Effector memory CD4-positive, alpha-beta T cell (primary cell): ENCODE data around the gene LSM14A.

Experiments used
- DNase-seq, 3 donors: peaks; one replicate each; pipeline ENCODE4 v3.0.0-alpha.2; 2020
- H3K27ac ChIP-seq: 2 replicates; pipeline ENCODE4 v1.7.0; 2013; ENCODE audit warnings: mild to moderate bottlenecking, low read length, moderate library complexity; ENCODE audit not compliant: insufficient read depth, poor library complexity, severe bottlenecking
- H3K27me3 ChIP-seq: replicated peaks from 2 replicates; pipeline ENCODE4 v1.7.0; 2013; ENCODE audit warnings: mild to moderate bottlenecking, low read length; ENCODE audit not compliant: insufficient read depth, control insufficient read depth, poor library complexity, severe bottlenecking
- H3K36me3 ChIP-seq: 2 replicates; pipeline ENCODE4 v1.7.0; 2013; ENCODE audit warnings: mild to moderate bottlenecking, low read length, moderate library complexity; ENCODE audit not compliant: control insufficient read depth, insufficient read depth
- H3K4me1 ChIP-seq: 2 replicates; pipeline ENCODE4 v1.7.0; 2013; ENCODE audit warnings: low read length, mild to moderate bottlenecking; ENCODE audit not compliant: control insufficient read depth, insufficient read depth, poor library complexity, severe bottlenecking
- H3K4me3 ChIP-seq: 2 replicates; pipeline ENCODE4 v1.7.0; 2013; ENCODE audit warnings: low read length, low read depth, mild to moderate bottlenecking; ENCODE audit not compliant: insufficient read depth, poor library complexity, severe bottlenecking
- H3K9me3 ChIP-seq: 2 replicates; pipeline ENCODE4 v1.7.0; 2013; ENCODE audit warnings: mild to moderate bottlenecking, low read length, moderate library complexity; ENCODE audit not compliant: control insufficient read depth

The LSM14A gene

DNA sequence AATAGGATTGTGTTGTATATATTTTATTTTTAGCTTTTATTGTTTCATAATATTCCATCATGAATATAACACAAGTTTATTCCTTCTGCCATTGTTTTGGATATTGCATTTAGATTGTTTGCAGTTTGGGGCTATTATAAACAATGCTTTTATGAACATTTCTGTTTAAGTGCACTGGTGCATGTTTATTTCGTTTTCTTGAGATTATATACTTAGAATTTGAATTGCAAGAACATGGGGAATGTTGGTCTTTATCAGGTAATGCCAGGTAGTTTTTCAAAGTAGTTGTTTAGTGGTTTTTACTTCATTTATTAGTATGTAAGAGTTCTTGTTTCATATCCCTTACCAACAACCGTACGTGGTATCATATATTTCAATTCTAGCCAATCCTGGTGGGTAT, 4.3 kb downstream of the LSM14A start:
- DNase-seq: no peak
- Histone ChIP-seq H3K27ac (no peak overlapping the region), H3K4me3 (peak overlapping the region; percentile 7)

DNA sequence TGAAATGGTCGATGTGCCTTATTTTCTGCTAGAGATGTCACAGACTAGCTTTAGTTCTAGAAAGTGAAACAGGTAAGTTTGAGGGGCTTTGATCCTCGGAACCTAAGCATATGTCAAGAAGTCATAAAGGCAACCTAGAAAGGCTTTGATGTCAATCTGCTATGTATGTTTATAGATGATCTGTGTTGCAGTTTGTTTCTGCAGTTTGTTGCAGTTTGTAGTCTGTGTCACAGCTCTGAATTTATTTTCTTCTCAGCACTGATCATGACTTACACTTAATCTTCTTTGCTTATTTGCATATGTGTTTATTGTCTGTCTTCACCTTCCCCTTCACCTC, 5.9 kb downstream of the LSM14A start:
- Histone ChIP-seq H3K4me3 (peak overlapping the region; percentile 20), H3K27ac (no peak overlapping the region), H3K36me3 (peaks cover 4% of the 10 kb centered on the region), H3K27me3 (no peaks in the 10 kb centered on the region), H3K4me1 (peaks cover 55% of the 10 kb centered on the region), H3K9me3 (no peaks in the 10 kb centered on the region)
- DNase-seq: no peak

More for the DNA sequence above, 4.3 kb downstream of the LSM14A start:
- Histone ChIP-seq H3K27me3 (no peaks in the 10 kb centered on the region), H3K4me1 (peaks cover 63% of the 10 kb centered on the region), H3K9me3 (no peaks in the 10 kb centered on the region), H3K36me3 (peaks cover 4% of the 10 kb centered on the region)

DNA sequence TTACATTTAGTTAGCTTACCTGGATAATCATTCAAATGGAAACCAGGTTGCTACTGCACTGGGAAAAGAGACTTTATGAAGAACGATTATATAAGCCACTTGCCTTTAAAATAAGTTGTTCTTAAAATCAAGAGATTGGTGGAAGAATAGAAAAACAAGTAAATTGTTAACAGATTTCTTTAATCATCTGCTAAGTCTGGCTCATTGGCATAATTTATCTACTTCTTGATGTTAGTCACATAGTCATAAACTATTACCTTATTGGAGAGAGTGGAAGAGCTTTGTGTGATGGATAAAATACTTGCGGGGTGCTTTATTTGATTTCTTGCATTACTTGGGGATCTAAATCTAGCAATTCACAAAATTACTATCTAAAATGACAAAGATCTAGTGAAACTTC, 6.8 kb downstream of the LSM14A start:
- no peaks in the 10 kb centered on the region for H3K9me3 ChIP-seq
- DNase-seq: no peak
- H3K4me1 ChIP-seq: peaks cover 50% of the 10 kb centered on the region

GRCh38 chr19:34180273-34180672, 8.0 kb downstream of the LSM14A start:
- Histone ChIP-seq H3K27ac (no peak overlapping the region), H3K4me3 (no peak overlapping the region), H3K9me3 (no peaks in the 10 kb centered on the region), H3K4me1 (peaks cover 53% of the 10 kb centered on the region), H3K27me3 (no peaks in the 10 kb centered on the region), H3K36me3 (peaks cover 4% of the 10 kb centered on the region)
- DNase-seq: no peak

More for the DNA sequence above, 6.8 kb downstream of the LSM14A start:
- H3K27me3 ChIP-seq: no peaks in the 10 kb centered on the region
- H3K4me3 ChIP-seq: no peak overlapping the region
- H3K27ac ChIP-seq: no peak overlapping the region
- H3K36me3 ChIP-seq: peaks cover 4% of the 10 kb centered on the region

- no peak overlapping the region for H3K27ac ChIP-seq
- H3K36me3 ChIP-seq: peaks cover 4% of the 10 kb centered on the region
- no peaks in the 10 kb centered on the region for H3K27me3 ChIP-seq
- no peak overlapping the region for H3K4me3 ChIP-seq
- H3K4me1 ChIP-seq: peaks cover 57% of the 10 kb centered on the region
- no peaks in the 10 kb centered on the region for H3K9me3 ChIP-seq
- no peak for DNase-seq
These were observed 8.4 kb downstream of the LSM14A start for GRCh38 chr19:34180709-34181108.

- Histone ChIP-seq H3K9me3 (no peaks in the 10 kb centered on the region), H3K27ac (no peak overlapping the region), H3K36me3 (peaks cover 4% of the 10 kb centered on the region), H3K4me3 (no peak overlapping the region), H3K4me1 (peaks cover 56% of the 10 kb centered on the region), H3K27me3 (no peaks in the 10 kb centered on the region)
- DNase-seq: no peak
These were observed 9.0 kb downstream of the LSM14A start for GRCh38 chr19:34181111-34181864.

DNA sequence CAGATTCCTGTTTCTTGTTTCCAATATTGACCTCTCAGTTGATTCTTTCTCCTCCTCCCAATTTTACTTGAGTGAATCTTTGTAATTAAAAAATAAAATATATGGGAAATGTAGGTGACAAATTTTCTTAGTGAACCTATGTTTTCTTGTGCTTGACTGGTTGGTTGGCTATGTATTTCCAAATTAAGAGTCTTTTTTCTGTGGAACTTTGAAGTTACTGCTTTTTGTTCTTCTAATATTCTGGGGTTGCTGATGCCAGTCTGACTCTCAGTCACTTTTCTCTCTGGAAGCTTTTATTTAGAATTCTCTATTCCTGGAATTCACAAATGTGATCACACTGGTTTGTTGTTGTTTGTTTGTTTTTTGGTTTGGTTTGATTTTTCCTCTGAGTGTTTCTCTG, 9.8 kb downstream of the LSM14A start:
- DNase-seq: no peak
- Histone ChIP-seq H3K4me1 (peaks cover 57% of the 10 kb centered on the region), H3K9me3 (no peaks in the 10 kb centered on the region), H3K27ac (no peak overlapping the region), H3K4me3 (no peak overlapping the region), H3K27me3 (no peaks in the 10 kb centered on the region), H3K36me3 (peaks cover 7% of the 10 kb centered on the region)

- no peaks in the 10 kb centered on the region for H3K9me3 ChIP-seq
- peaks cover 7% of the 10 kb centered on the region for H3K36me3 ChIP-seq
- DNase-seq: no peak
- H3K27ac ChIP-seq: no peak overlapping the region
- no peak overlapping the region for H3K4me3 ChIP-seq
- H3K27me3 ChIP-seq: no peaks in the 10 kb centered on the region
- H3K4me1 ChIP-seq: peaks cover 42% of the 10 kb centered on the region
These were observed 12.7 kb downstream of the LSM14A start for GRCh38 chr19:34184880-34185491.

- Histone ChIP-seq H3K9me3 (no peaks in the 10 kb centered on the region), H3K27me3 (no peaks in the 10 kb centered on the region), H3K4me3 (no peak overlapping the region), H3K36me3 (peaks cover 3% of the 10 kb centered on the region), H3K4me1 (peaks cover 32% of the 10 kb centered on the region), H3K27ac (no peak overlapping the region)
- DNase-seq: no peak
These were observed 13.9 kb downstream of the LSM14A start for GRCh38 chr19:34186205-34186604.

- no peaks in the 10 kb centered on the region for H3K9me3 ChIP-seq
- H3K27me3 ChIP-seq: no peaks in the 10 kb centered on the region
- no peak overlapping the region for H3K27ac ChIP-seq
- H3K36me3 ChIP-seq: peaks cover 3% of the 10 kb centered on the region
- peaks cover 32% of the 10 kb centered on the region for H3K4me1 ChIP-seq
- H3K4me3 ChIP-seq: no peak overlapping the region
- DNase-seq: no peak
These were observed 14.7 kb downstream of the LSM14A start for GRCh38 chr19:34187011-34187410.
